CD14-positive monocyte (primary cell): ENCODE results near the gene SFPQ. TPM values are rescaled to one million over a fixed set of nuclear protein-coding genes. Genes with fewer than 3 reads are reported as not detected.
"Not testable (repeated sequence)": the region's sequence is repeated elsewhere in the genome, so short reads cannot be mapped to it uniquely, and the experiment has no call there.

Experiments
- DNase-seq, 3 donors: peaks; one replicate each; pipeline ENCODE4 v3.0.0-alpha.2; 2011 to 2022
- H2AFZ ChIP-seq: 2 replicates; pipeline ENCODE4 v1.6.0; 2012; ENCODE audit warnings: mild to moderate bottlenecking, low read depth, low read length, inconsistent platforms; ENCODE audit not compliant: insufficient read depth, poor library complexity, severe bottlenecking
- H3K27ac ChIP-seq, 2 donors: 1 replicate in 1 of 2; 2 replicates in 1 of 2; pipeline ENCODE4 v1.5.1; 2012 to 2013; ENCODE audit warnings: low read length in 2 of 2, control low read depth in 1 of 2, inconsistent platforms in 1 of 2, low read depth in 1 of 2, mild to moderate bottlenecking in 1 of 2
- H3K27me3 ChIP-seq, 2 donors: one replicate each; pipeline versions ENCODE4 v1.6.0 to v1.6.1; 2011 to 2013; ENCODE audit warnings: low read length in 2 of 2; ENCODE audit not compliant: control insufficient read depth in 2 of 2, insufficient read depth in 2 of 2
- H3K36me3 ChIP-seq, 2 donors: replicated peaks in 1 of 2; 1 replicate in 1 of 2; 2 replicates in 1 of 2; pipeline versions ENCODE4 v1.5.1 to v1.6.1; 2012 to 2013; ENCODE audit warnings: low read length in 2 of 2, control low read depth in 1 of 2, inconsistent platforms in 1 of 2, mild to moderate bottlenecking in 1 of 2; ENCODE audit not compliant: insufficient read depth in 2 of 2, control insufficient read depth in 1 of 2
- H3K4me1 ChIP-seq, 2 donors: 1 replicate in 1 of 2; 2 replicates in 1 of 2; pipeline versions ENCODE4 v1.5.1 to v1.6.1; 2012 to 2013; ENCODE audit warnings: low read length in 2 of 2, control low read depth in 1 of 2, inconsistent platforms in 1 of 2, mild to moderate bottlenecking in 1 of 2, moderate library complexity in 1 of 2; ENCODE audit not compliant: insufficient read depth in 2 of 2, control insufficient read depth in 1 of 2
- H3K4me2 ChIP-seq: replicated peaks from 2 replicates; pipeline ENCODE3; 2012; ENCODE audit warnings: low read length, moderate library complexity, mild to moderate bottlenecking; ENCODE audit not compliant: poor library complexity, severe bottlenecking; ENCODE audit errors: extremely low read depth
- H3K4me3 ChIP-seq, 3 experiments: fragments of 200-600 bp in 1 of 3; sonication (generic) in 1 of 3; replicated peaks in 1 of 3; 1 replicate in 2 of 3; 2 replicates in 1 of 3; pipeline ENCODE4 v1.5.1; 2011 to 2013; ENCODE audit warnings: low read length in 3 of 3, mild to moderate bottlenecking in 3 of 3, control low read depth in 2 of 3, low read depth in 2 of 3, inconsistent platforms in 1 of 3, moderate library complexity in 1 of 3
- H3K79me2 ChIP-seq: 2 replicates; pipeline ENCODE4 v1.6.0; 2012; ENCODE audit warnings: mild to moderate bottlenecking, control low read depth, inconsistent platforms, low read length, moderate library complexity; ENCODE audit not compliant: insufficient read depth
- H3K9ac ChIP-seq: 2 replicates; pipeline ENCODE4 v1.6.0; 2017; ENCODE audit warnings: low read length, mild to moderate bottlenecking; ENCODE audit not compliant: insufficient read depth, poor library complexity, severe bottlenecking
- H3K9me3 ChIP-seq, 2 donors: replicated peaks in 1 of 2; 1 replicate in 1 of 2; 2 replicates in 1 of 2; pipeline versions ENCODE4 v1.5.1 to v1.6.1; 2012 to 2013; ENCODE audit warnings: low read length in 2 of 2, control low read depth in 1 of 2; ENCODE audit not compliant: control insufficient read depth in 1 of 2, insufficient read depth in 1 of 2
- H4K20me1 ChIP-seq: 2 replicates; pipeline ENCODE4 v1.6.0; 2012; ENCODE audit warnings: mild to moderate bottlenecking, low read length, control low read depth, moderate library complexity; ENCODE audit not compliant: insufficient read depth
- H3K27ac Mint-ChIP-seq, 7 donors: one replicate each; pipeline ENCODE4 v1.8.0; 2020; ENCODE audit warnings: mild to moderate bottlenecking in 7 of 7, mixed read lengths in 7 of 7, moderate library complexity in 6 of 7, inconsistent platforms in 2 of 7
- H3K27me3 Mint-ChIP-seq, 3 donors: one replicate each; pipeline ENCODE4 v1.8.0; 2021 to 2022; ENCODE audit warnings: low read depth in 3 of 3, mild to moderate bottlenecking in 3 of 3, mixed read lengths in 3 of 3, moderate library complexity in 3 of 3, inconsistent platforms in 1 of 3
- H3K36me3 Mint-ChIP-seq, 2 donors: one replicate each; pipeline ENCODE4 v1.8.0; 2020; ENCODE audit warnings: mixed read lengths in 2 of 2, inconsistent platforms in 1 of 2, mild to moderate bottlenecking in 1 of 2
- H3K4me1 Mint-ChIP-seq: one replicate; pipeline ENCODE4 v1.8.0; 2020; ENCODE audit warnings: mild to moderate bottlenecking, mixed read lengths
- H3K4me3 Mint-ChIP-seq, 2 donors: one replicate each; pipeline ENCODE4 v1.8.0; 2020; ENCODE audit warnings: mild to moderate bottlenecking in 2 of 2, mixed read lengths in 2 of 2, moderate library complexity in 1 of 2
- H3K9me3 Mint-ChIP-seq, 7 donors: one replicate each; pipeline ENCODE4 v1.8.0; 2020 to 2022; ENCODE audit warnings: mixed read lengths in 7 of 7, mild to moderate bottlenecking in 6 of 7, moderate library complexity in 6 of 7, inconsistent platforms in 2 of 7
- WGBS: methylation state at CpG from one replicate; pipeline ENCODE4 v1.1.5; 2013; ENCODE audit warnings: missing lambda C conversion rate; ENCODE audit not compliant: insufficient coverage; 5-methylcytosine and 5-hydroxymethylcytosine counted together
- intact Hi-C, 2 donors: fragments of 100-400 bp; cut with micrococcal nuclease; formaldehyde crosslinking; loops; one replicate each; pipeline versions ENCODE4 v1.15.0 to v1.15.1; 2023
- polyA plus RNA-seq, 3 donors: library from polyadenylated mRNA; depleted of rRNA in 1 of 3; unstranded in 2 of 3; stranded (reverse) in 1 of 3; fragments of 300-500 nt in 2 of 3; fragments of >200 nt in 1 of 3; fragmentation: Illumina TruSeq in 2 of 3; gene quantifications; 1 replicate in 2 of 3; 2 replicates in 1 of 3; pipeline ENCODE4 v1.2.3, GENCODE V29; 2012 to 2021
- TF ChIP-seq, protein P1 (sequence below): fragments of 200-600 bp; IDR thresholded peaks from one replicate; pipeline ENCODE4 v1.8.0; 2022; ENCODE audit warnings: antibody characterized with exemption, mild to moderate bottlenecking

Gene SFPQ
- polyA plus RNA-seq, 3 donors = 80.8 to 220 (median 89.2) TPM

DNA sequence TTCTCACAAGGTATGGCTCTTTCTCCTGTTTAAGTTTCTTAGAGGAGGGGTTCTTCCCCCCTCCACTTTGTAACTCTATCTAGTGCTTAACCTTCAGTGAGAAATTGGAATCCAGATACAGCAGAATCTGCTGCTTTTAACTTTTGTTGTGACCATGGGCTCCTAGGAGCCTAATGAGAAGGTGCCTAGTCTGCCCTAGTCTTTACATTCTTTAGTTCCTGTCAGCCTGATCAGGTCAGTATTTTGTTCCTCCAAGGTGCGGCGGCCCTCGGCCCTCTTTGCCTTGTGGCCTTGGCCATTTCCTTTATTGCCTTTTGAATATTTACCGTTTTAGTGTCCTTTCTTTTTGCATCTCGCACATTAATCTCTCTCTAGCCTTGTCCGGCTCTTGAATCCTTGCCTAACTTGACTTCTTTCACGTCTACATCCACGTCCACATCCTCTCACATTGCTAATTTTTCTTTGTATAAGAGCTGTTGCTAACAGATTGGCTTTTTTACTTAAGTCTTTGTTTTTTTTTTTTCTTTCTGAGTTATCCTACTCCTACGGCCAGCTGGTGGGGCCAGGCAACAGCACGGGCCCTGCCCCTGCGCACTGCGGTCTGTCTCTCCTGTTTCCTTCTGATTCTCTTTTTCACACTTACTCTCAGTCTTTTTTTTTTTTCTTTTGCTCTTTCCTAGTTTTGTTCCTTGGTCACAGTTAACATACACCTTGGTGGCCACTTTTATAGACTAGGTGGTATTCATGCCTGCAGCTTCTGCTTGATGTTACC, 49.0 kb downstream of the SFPQ start:
- Histone ChIP-seq H3K4me2 (no peak overlapping the region), H2AFZ (no peak overlapping the region), H3K9me3 (no peaks in the 10 kb centered on the region), H3K79me2 (no peaks in the 10 kb centered on the region), H3K27me3 (no peaks in the 10 kb centered on the region), H3K9ac (no peak overlapping the region), H3K27ac (no peak overlapping the region), H4K20me1 (no peaks in the 10 kb centered on the region), H3K36me3 (no peaks in the 10 kb centered on the region), H3K4me3 (no peak overlapping the region), H3K4me1 (no peaks in the 10 kb centered on the region)
- TF ChIP-seq, protein P1, sequence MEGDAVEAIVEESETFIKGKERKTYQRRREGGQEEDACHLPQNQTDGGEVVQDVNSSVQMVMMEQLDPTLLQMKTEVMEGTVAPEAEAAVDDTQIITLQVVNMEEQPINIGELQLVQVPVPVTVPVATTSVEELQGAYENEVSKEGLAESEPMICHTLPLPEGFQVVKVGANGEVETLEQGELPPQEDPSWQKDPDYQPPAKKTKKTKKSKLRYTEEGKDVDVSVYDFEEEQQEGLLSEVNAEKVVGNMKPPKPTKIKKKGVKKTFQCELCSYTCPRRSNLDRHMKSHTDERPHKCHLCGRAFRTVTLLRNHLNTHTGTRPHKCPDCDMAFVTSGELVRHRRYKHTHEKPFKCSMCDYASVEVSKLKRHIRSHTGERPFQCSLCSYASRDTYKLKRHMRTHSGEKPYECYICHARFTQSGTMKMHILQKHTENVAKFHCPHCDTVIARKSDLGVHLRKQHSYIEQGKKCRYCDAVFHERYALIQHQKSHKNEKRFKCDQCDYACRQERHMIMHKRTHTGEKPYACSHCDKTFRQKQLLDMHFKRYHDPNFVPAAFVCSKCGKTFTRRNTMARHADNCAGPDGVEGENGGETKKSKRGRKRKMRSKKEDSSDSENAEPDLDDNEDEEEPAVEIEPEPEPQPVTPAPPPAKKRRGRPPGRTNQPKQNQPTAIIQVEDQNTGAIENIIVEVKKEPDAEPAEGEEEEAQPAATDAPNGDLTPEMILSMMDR = no peak
- Mint-ChIP-seq H3K4me1 (no peaks in the 10 kb centered on the region), H3K9me3 (peaks cover 0 to 2% (median 0%) of the 10 kb centered on the region in 7 donors), H3K4me3 (no peak overlapping the region), H3K36me3 (no peaks in the 10 kb centered on the region), H3K27ac (no peak overlapping the region), H3K27me3 (peaks cover 0 to 7% (median 2%) of the 10 kb centered on the region in 3 donors)
- no peak for DNase-seq
- WGBS = 94% methylated on average over 8 of the region's 12 CpGs
- intact Hi-C loops = no loop called here

DNA sequence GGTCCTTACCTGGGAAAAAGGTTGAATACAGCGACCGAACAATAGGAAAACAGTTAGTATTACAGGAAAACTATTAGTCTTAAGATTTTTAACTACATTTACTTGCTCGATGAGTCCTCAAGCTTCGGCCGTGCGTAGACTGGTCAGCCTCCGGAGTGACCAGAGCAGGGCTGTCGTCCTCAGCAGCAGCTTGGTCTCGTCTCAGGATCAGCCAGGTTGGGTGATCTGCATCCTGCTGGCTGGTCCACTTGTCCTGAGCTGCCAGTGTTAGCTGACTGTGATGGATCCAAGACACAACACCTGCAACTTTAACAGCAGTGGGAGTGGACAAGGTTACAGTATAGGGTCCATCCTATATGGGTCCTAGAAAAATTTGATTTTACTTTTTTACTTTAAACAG, 50.2 kb downstream of the SFPQ start:
- H3K9ac ChIP-seq, H3K27me3 Mint-ChIP-seq, H3K9me3 Mint-ChIP-seq, H3K9me3 ChIP-seq, H3K4me3 Mint-ChIP-seq, H4K20me1 ChIP-seq, intact Hi-C loops, DNase-seq, H3K36me3 Mint-ChIP-seq, H3K4me3 ChIP-seq, H2AFZ ChIP-seq, H3K4me1 ChIP-seq, H3K4me1 Mint-ChIP-seq, H3K4me2 ChIP-seq, H3K27me3 ChIP-seq, H3K36me3 ChIP-seq, H3K27ac ChIP-seq, H3K27ac Mint-ChIP-seq, H3K79me2 ChIP-seq: not testable (repeated sequence)
- WGBS = 97% methylated on average over 7 of the region's 9 CpGs

- H3K9ac ChIP-seq, H3K4me3 Mint-ChIP-seq, H3K4me3 ChIP-seq, H2AFZ ChIP-seq, H3K4me1 ChIP-seq, H3K27me3 ChIP-seq, H3K4me2 ChIP-seq, H3K79me2 ChIP-seq, H3K27ac ChIP-seq, H3K4me1 Mint-ChIP-seq, intact Hi-C loops, DNase-seq, H4K20me1 ChIP-seq, H3K36me3 ChIP-seq, H3K27me3 Mint-ChIP-seq, H3K27ac Mint-ChIP-seq, H3K9me3 Mint-ChIP-seq, H3K9me3 ChIP-seq, H3K36me3 Mint-ChIP-seq: not testable (repeated sequence)
Observed at GRCh38 chr1:35142294-35142693, 50.7 kb downstream of the SFPQ start.

GRCh38 chr1:35137590-35137989, 55.4 kb downstream of the SFPQ start:
- H3K9me3 Mint-ChIP-seq, H3K4me3 ChIP-seq, H3K9ac ChIP-seq, DNase-seq, intact Hi-C loops, H3K27ac ChIP-seq, H4K20me1 ChIP-seq, H3K4me2 ChIP-seq, H3K9me3 ChIP-seq, H2AFZ ChIP-seq, H3K36me3 ChIP-seq, H3K27me3 Mint-ChIP-seq, H3K4me3 Mint-ChIP-seq, H3K4me1 ChIP-seq, H3K27ac Mint-ChIP-seq, H3K36me3 Mint-ChIP-seq, H3K27me3 ChIP-seq, H3K4me1 Mint-ChIP-seq, H3K79me2 ChIP-seq: not testable (repeated sequence)
- WGBS = 100% methylated on average over 3 of the region's 5 CpGs
